Measurements from ENCODE around the gene SCN4B. TPM values are rescaled to one million over a fixed set of nuclear protein-coding genes. Genes with fewer than 3 reads are reported as not detected.

Gene SCN4B
- total and polyA plus RNA-seq, 10 of the 15 experiments (the other 5 are each of a cell fraction or from before 2014, with no cell fraction given): 0.01 to 0.49 (median 0.04) TPM; not detected in 5

DNA sequence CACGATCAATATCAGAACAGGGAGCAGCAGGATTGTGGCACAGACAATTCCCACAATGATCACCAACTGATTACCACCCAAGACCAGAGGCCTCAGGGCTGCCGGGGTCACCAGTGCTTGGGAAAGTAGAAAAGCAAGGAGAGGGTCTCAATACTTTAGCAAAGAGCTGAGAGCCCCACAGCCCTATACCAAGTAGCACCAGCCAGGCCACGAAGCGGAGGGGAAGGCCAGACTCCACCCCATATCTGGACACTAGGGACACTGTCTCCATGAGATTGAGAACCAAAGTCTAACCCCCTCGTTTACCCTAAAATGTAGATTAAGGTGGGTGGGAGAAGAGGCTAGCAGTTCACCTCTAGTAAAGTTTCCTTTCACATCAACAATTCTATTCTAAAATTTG lies 47.9 kb upstream of the SCN4B start:
- Histone ChIP-seq H3K9me3 (replicated peaks; ENCODE audit: control insufficient read depth, insufficient read depth, low read length) (no peaks in the 10 kb centered on the region), H3K79me2 (ENCODE audit: control insufficient read depth, insufficient read depth, low read length) (no peaks in the 10 kb centered on the region), H3K36me3 (ENCODE audit: control insufficient read depth in 2 of 2, insufficient read depth in 2 of 2, low read length in 1 of 2) (no peaks in the 10 kb centered on the region; a peak in 1 of 4 replicates), H3K4me3 (no peak overlapping the region), H3K27ac (ENCODE audit: control insufficient read depth, insufficient read depth) (no peak overlapping the region), H3K4me2 (ENCODE audit: control insufficient read depth, insufficient read depth) (no peak overlapping the region), H3K4me1 (ENCODE audit: control insufficient read depth, insufficient read depth, low read length) (no peaks in the 10 kb centered on the region), H3K27me3 (replicated peaks in 1 of 2; ENCODE audit: control insufficient read depth in 2 of 2, insufficient read depth in 2 of 2, low read length in 1 of 2) (no peaks in the 10 kb centered on the region; a peak in 1 of 4 replicates), H2AFZ (ENCODE audit: control insufficient read depth, low read depth, low read length) (no peak overlapping the region), H3K9ac (ENCODE audit: control insufficient read depth, insufficient read depth, low read length) (no peak overlapping the region), H4K20me1 (ENCODE audit: control insufficient read depth, insufficient read depth) (no peaks in the 10 kb centered on the region)
- DNase-seq (ENCODE audit: low read depth, low spot score) (no peak), FAIRE-seq (no peak), ATAC-seq (no peak)
- in situ Hi-C loops (cut with MboI): no loop called here
- intact Hi-C loops (cut with micrococcal nuclease; ENCODE audit: unreplicated experiment): no loop called here
- ChIA-PET POLR2A (no interaction called here), RAD21 (ENCODE audit: unreplicated experiment) (interaction anchor here (3.7 kb wide), 1 partner anchor 90 kb away, joined by 71 read pairs; no protein-coding TSS in a partner anchor), SMC1A (ENCODE audit: uncharacterized antibody, unreplicated experiment) (interaction anchor here (2.6 to 2.8 kb wide), 4 partner anchors 8 to 89 kb away, joined by 12 to 77 read pairs (median 50); no protein-coding TSS in a partner anchor), CTCF (interaction anchor here (3.2 to 3.3 kb wide), 2 partner anchors 63 to 152 kb away, joined by 35 to 58 read pairs; partner anchors contain the start of gene MPZL2)
- BruUV-seq (replicated peaks): no TSS peak
- WGBS (ENCODE audit: insufficient coverage, insufficient replicate concordance, low lambda C conversion rate, missing lambda C conversion rate): 27% methylated on average over 5 of the region's 5 CpGs
- TF ChIP-seq NBN (IDR thresholded peaks at IDR 0.05): no peak
- no peak for TF ChIP-seq FOXM1 (IDR thresholded peaks at IDR 0.05; ENCODE audit: low read depth, low read length)
- no peak for TF ChIP-seq NR2C1 (IDR thresholded peaks at IDR 0.05)
- no peak for TF ChIP-seq SREBF1 (IDR thresholded peaks at IDR 0.05; ENCODE audit: low read length)
- TF ChIP-seq RFX5 (IDR thresholded peaks at IDR 0.05; ENCODE audit: low read depth, low read length): no peak
- TF ChIP-seq RUNX3 (IDR thresholded peaks at IDR 0.05; ENCODE audit: low read length): no peak
- TF ChIP-seq WRNIP1 (IDR thresholded peaks at IDR 0.05; ENCODE audit: borderline replicate concordance, low read depth, low read length): no peak
- no peak for TF ChIP-seq TBL1XR1 (IDR thresholded peaks at IDR 0.05; ENCODE audit: low read depth, low read length)
- no peak for TF ChIP-seq CHD1 (IDR thresholded peaks at IDR 0.05; ENCODE audit: low read depth, low read length)
- TF ChIP-seq, protein P1, sequence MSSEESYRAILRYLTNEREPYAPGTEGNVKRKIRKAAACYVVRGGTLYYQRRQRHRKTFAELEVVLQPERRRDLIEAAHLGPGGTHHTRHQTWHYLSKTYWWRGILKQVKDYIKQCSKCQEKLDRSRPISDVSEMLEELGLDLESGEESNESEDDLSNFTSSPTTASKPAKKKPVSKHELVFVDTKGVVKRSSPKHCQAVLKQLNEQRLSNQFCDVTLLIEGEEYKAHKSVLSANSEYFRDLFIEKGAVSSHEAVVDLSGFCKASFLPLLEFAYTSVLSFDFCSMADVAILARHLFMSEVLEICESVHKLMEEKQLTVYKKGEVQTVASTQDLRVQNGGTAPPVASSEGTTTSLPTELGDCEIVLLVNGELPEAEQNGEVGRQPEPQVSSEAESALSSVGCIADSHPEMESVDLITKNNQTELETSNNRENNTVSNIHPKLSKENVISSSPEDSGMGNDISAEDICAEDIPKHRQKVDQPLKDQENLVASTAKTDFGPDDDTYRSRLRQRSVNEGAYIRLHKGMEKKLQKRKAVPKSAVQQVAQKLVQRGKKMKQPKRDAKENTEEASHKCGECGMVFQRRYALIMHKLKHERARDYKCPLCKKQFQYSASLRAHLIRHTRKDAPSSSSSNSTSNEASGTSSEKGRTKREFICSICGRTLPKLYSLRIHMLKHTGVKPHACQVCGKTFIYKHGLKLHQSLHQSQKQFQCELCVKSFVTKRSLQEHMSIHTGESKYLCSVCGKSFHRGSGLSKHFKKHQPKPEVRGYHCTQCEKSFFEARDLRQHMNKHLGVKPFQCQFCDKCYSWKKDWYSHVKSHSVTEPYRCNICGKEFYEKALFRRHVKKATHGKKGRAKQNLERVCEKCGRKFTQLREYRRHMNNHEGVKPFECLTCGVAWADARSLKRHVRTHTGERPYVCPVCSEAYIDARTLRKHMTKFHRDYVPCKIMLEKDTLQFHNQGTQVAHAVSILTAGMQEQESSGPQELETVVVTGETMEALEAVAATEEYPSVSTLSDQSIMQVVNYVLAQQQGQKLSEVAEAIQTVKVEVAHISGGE (CRISPR knock-in tag; IDR thresholded peaks at IDR 0.05): no peak
- TF ChIP-seq, protein P2, sequence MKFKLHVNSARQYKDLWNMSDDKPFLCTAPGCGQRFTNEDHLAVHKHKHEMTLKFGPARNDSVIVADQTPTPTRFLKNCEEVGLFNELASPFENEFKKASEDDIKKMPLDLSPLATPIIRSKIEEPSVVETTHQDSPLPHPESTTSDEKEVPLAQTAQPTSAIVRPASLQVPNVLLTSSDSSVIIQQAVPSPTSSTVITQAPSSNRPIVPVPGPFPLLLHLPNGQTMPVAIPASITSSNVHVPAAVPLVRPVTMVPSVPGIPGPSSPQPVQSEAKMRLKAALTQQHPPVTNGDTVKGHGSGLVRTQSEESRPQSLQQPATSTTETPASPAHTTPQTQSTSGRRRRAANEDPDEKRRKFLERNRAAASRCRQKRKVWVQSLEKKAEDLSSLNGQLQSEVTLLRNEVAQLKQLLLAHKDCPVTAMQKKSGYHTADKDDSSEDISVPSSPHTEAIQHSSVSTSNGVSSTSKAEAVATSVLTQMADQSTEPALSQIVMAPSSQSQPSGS (IDR thresholded peaks at IDR 0.05; ENCODE audit: low read length): no peak
- no peak for TF ChIP-seq SMARCA5 (IDR thresholded peaks at IDR 0.05)
- TF ChIP-seq, protein P3, sequence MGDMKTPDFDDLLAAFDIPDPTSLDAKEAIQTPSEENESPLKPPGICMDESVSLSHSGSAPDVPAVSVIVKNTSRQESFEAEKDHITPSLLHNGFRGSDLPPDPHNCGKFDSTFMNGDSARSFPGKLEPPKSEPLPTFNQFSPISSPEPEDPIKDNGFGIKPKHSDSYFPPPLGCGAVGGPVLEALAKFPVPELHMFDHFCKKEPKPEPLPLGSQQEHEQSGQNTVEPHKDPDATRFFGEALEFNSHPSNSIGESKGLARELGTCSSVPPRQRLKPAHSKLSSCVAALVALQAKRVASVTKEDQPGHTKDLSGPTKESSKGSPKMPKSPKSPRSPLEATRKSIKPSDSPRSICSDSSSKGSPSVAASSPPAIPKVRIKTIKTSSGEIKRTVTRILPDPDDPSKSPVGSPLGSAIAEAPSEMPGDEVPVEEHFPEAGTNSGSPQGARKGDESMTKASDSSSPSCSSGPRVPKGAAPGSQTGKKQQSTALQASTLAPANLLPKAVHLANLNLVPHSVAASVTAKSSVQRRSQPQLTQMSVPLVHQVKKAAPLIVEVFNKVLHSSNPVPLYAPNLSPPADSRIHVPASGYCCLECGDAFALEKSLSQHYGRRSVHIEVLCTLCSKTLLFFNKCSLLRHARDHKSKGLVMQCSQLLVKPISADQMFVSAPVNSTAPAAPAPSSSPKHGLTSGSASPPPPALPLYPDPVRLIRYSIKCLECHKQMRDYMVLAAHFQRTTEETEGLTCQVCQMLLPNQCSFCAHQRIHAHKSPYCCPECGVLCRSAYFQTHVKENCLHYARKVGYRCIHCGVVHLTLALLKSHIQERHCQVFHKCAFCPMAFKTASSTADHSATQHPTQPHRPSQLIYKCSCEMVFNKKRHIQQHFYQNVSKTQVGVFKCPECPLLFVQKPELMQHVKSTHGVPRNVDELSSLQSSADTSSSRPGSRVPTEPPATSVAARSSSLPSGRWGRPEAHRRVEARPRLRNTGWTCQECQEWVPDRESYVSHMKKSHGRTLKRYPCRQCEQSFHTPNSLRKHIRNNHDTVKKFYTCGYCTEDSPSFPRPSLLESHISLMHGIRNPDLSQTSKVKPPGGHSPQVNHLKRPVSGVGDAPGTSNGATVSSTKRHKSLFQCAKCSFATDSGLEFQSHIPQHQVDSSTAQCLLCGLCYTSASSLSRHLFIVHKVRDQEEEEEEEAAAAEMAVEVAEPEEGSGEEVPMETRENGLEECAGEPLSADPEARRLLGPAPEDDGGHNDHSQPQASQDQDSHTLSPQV (IDR thresholded peaks at IDR 0.05): no peak
- TF ChIP-seq E2F8 (IDR thresholded peaks at IDR 0.05; ENCODE audit: low read depth, partially characterized antibody): no peak

All from GM12878 (cell line).